Erythroblast (primary cell): ENCODE data around the gene P2RX7.

Experiments
- GATA1 ChIP-seq: IDR thresholded peaks from 2 replicates; pipeline ENCODE4 v1.6.1; 2011; ENCODE audit warnings: low read depth, mild to moderate bottlenecking, control low read depth, low read length, moderate library complexity
- POLR2A ChIP-seq: IDR thresholded peaks from 2 replicates; pipeline ENCODE4 v1.6.1; 2011; ENCODE audit warnings: mild to moderate bottlenecking, low read length

GRCh38 chr12:121236776-121237175 lies 104.1 kb downstream of the P2RX7 start:
- TF ChIP-seq POLR2A (no peak), GATA1 (no peak)
